HepG2 (cell line): ENCODE data around the gene SLC50A1. TPM values are rescaled to one million over a fixed set of nuclear protein-coding genes. Genes with fewer than 3 reads are reported as not detected.

Experiments used
- BCL6 ChIP-seq: IDR thresholded peaks from 2 replicates; pipeline ENCODE4 v1.6.1; 2016; ENCODE audit warnings: missing genetic modification reagents, missing compliant biosample characterization
- CHD4 ChIP-seq: fragments of 200-600 bp; sonication (generic); IDR thresholded peaks from 2 replicates; pipeline ENCODE4 v1.7.0; 2017; ENCODE audit warnings: mild to moderate bottlenecking, low read length, borderline replicate concordance
- GABPA ChIP-seq, 2 experiments: IDR thresholded peaks; 2 replicates each; pipeline ENCODE4 v1.6.1; 2011 to 2016; ENCODE audit warnings: low read depth in 2 of 2, low read length in 1 of 2, missing biosample characterization in 1 of 2, missing genetic modification characterization in 1 of 2
- GLMP ChIP-seq: sonication (generic); formaldehyde crosslinking; IDR thresholded peaks from 2 replicates; pipeline ENCODE4 v1.9.0; 2021; ENCODE audit warnings: missing genetic modification reagents, mild to moderate bottlenecking, borderline replicate concordance
- HIC2 ChIP-seq: sonication (generic); formaldehyde crosslinking; IDR thresholded peaks from 2 replicates; pipeline ENCODE4 v1.9.0; 2022; ENCODE audit warnings: low read depth, missing genetic modification reagents
- HNRNPL ChIP-seq: fragments of 200-400 bp; formaldehyde crosslinking; IDR thresholded peaks from 2 replicates; pipeline ENCODE4 v1.6.1; 2017; ENCODE audit warnings: mild to moderate bottlenecking, low read depth, low read length
- MED1 ChIP-seq: sonication (generic); formaldehyde crosslinking; IDR thresholded peaks from 2 replicates; pipeline ENCODE4 v1.4.0; 2020; ENCODE audit warnings: missing genetic modification reagents
- PBX2 ChIP-seq: IDR thresholded peaks from 2 replicates; pipeline ENCODE4 v1.6.1; 2016; ENCODE audit warnings: control low read depth
- RFX3 ChIP-seq: IDR thresholded peaks from 2 replicates; pipeline ENCODE4 v1.6.1; 2016; ENCODE audit warnings: missing biosample characterization, missing genetic modification reagents
- SMAD3 ChIP-seq: sonication (generic); formaldehyde crosslinking; IDR thresholded peaks from 2 replicates; pipeline ENCODE4 v1.4.0; 2020; ENCODE audit warnings: missing genetic modification reagents
- STAT6 ChIP-seq: sonication (generic); formaldehyde crosslinking; IDR thresholded peaks from 2 replicates; pipeline ENCODE4 v1.4.0; 2020; ENCODE audit warnings: missing genetic modification reagents, mild to moderate bottlenecking, borderline replicate concordance
- TEAD3 ChIP-seq: optimal IDR thresholded peaks from 2 replicates; pipeline ENCODE3; 2016; ENCODE audit warnings: borderline replicate concordance
- ZC3H13 ChIP-seq: sonication (generic); formaldehyde crosslinking; IDR thresholded peaks from 2 replicates; pipeline ENCODE4 v1.8.1; 2023; ENCODE audit warnings: mild to moderate bottlenecking, missing genetic modification reagents, moderate library complexity
- ZNF251 ChIP-seq: sonication (generic); formaldehyde crosslinking; IDR thresholded peaks from 2 replicates; pipeline ENCODE4 v1.9.0; 2021; ENCODE audit warnings: mild to moderate bottlenecking, missing genetic modification reagents
- ZNF34 ChIP-seq: sonication (generic); formaldehyde crosslinking; IDR thresholded peaks from 2 replicates; pipeline ENCODE4 v1.4.0; 2020; ENCODE audit warnings: mild to moderate bottlenecking, missing genetic modification reagents, borderline replicate concordance
- ZNF432 ChIP-seq: sonication (generic); formaldehyde crosslinking; IDR thresholded peaks from 2 replicates; pipeline ENCODE4 v1.5.0; 2020; ENCODE audit warnings: missing genetic modification reagents, mild to moderate bottlenecking, borderline replicate concordance
- polyA plus RNA-seq, 8 experiments: library from polyadenylated mRNA; depleted of rRNA in 3 of 8; stranded (reverse) in 7 of 8; unstranded in 1 of 8; fragments of >200 nt; fragmentation: Illumina TruSeq in 4 of 8; extraction: Trizol in 4 of 8; gene quantifications; 2 replicates each; pipeline versions ENCODE4 v1.2.1 to v1.2.3, GENCODE V29; 2011 to 2016; ENCODE audit warnings: low read depth in 4 of 8, missing spikeins in 1 of 8, mixed read lengths in 1 of 8; ENCODE audit not compliant: insufficient read depth in 1 of 8
- total RNA-seq, 5 experiments: library from RNA; depleted of rRNA; stranded (reverse); fragments of >200 nt; fragmentation: Illumina TruSeq; extraction: Trizol; gene quantifications; 2 replicates each; pipeline ENCODE4 v1.2.3, GENCODE V29; 2016; ENCODE audit warnings: low read depth in 1 of 5

SLC50A1 gene
- total and polyA plus RNA-seq, 2 of the 13 experiments (the other 11 are each of a cell fraction or from before 2014, with no cell fraction given): 22.5 to 46.8 TPM

- TF ChIP-seq RFX3 (CRISPR knock-in tag) (0 out of 2 replicates have a peak, but pooled peaks have one; percentile 25), GLMP (CRISPR knock-in tag) (no peak), HIC2 (peak; percentile 89), MED1 (peak; percentile 97), BCL6 (CRISPR knock-in tag) (peak; percentile 92), ZNF34 (CRISPR knock-in tag) (peak; percentile 92), SMAD3 (CRISPR knock-in tag) (peak; percentile 16; the same call in 1 of the 2 replicates), ZNF432 (no peak), GABPA (IDR thresholded peaks at IDR 0.05; ENCODE audit: low read depth, low read length) (no peak), GABPA (CRISPR knock-in tag; IDR thresholded peaks at IDR 0.05; ENCODE audit: low read depth) (no peak), PBX2 (CRISPR knock-in tag) (peak; percentile 50), TEAD3 (CRISPR knock-in tag) (peak; percentile 83), CHD4 (0 out of 2 replicates have a peak, but pooled peaks have one; percentile 6), ZC3H13 (CRISPR knock-in tag) (no peak; the same call in 1 of the 2 replicates), STAT6 (no peak), ZNF251 (no peak), HNRNPL (peak; percentile 88)
Measured at GRCh38 chr1:155127105-155127966, 8.3 kb upstream of the SLC50A1 start, which contains the start of gene EFNA1 (continued).
